Measurements from ENCODE around the gene OSBPL8.

The OSBPL8 gene

DNA sequence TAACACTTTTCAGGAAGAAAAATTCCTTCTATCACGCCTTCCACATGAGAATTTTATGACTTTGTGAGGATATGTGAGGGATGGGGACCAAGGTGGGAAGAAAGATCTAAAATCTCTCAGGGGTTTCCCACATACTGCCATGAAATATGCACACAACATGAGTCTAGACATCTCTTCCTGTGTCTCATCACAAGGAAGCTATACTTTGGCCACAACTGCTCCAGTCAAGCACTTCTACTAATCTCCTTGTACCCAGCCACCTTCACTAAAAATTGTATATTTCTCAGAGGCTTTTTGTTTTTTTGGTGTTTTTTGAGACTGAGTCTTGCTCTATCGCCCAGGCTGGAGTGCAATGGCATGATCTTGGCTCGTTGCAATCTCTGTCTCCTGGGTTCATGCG, 3.2 kb downstream of the OSBPL8 start:
- DNase-seq (ENCODE audit: low read depth in 2 of 2): no peak

DNA sequence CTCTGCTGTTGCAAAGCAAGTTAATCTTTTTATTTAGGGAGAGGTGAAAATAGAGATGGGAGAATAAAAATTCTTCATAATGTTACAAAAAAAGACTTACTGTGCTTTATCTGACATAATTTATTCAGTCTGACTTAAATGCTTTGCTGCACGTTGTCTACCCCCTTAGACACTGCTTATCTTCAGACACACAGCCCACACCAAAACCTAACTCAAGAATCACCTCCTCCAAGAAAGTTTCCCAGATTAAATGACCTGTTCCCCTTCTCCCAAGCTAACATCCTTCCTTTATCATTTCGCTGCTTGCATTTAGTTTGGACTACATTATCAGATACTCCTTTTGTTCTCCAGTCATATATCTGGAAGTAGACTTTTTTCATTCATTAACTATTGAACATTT, 3.8 kb downstream of the OSBPL8 start:
- DNase-seq (ENCODE audit: low read depth in 2 of 2): no peak

DNA sequence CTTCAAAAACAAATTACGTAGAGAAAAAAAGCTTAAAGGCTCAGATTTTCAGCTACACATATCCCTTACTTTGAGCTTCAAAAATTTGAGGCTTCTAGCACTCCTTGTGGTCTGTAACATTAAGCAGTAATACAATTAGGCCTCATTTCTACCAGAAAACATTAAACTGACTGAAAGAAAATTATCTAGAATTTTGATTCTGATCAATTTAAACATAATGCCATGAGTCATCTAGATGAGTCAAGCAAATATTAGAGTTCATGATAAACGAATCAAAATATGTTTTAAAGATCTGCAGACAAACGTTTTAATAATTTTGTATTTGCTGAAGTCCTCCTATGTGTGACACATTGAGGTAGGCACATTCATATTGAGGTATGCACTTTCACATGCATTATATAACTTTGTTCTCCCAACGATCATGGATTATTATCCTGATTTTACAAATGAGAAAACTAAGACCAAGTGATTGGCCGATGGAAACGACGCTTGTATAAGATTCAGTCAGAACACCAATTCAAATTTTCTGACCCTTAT, 4.3 kb downstream of the OSBPL8 start:
- no peak for DNase-seq (ENCODE audit: low read depth in 2 of 2)

DNA sequence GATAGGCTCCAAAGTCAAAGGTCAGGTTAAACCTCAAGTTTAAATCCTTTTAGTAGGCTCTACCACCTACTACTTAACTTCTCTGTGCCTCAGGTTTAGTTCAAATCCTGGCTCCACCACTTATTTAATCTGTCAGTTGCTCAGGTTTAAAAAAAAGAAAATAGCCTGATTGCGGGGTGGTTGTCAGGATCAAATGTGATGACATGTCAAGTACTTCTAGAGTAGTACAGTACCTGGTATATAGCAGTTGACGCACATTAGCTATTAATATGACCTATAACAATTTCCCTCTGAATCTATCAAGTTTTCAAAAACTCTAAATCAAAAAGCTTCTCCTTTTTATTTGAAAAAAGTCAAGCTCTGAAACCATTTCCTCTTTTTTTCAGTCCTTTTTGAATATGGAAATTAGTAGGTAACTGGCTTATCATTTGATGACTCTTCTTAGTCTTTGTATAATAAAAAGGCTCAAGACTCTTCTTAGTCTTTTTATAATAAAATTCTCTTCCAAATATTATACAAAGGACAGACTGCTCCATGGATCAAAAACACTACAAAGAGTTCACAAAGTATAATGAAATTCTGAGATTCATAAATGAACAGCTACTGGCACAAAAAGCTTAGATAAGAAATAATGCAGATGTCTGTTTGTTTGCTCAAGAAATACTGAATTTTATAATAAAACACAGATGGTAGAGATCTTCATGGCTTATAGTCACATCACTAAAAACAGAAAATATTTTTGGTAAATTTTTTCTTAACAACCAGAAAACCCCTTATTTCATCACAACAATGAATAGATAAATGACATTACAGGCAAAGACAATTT, 5.0 kb downstream of the OSBPL8 start:
- no peak for DNase-seq (ENCODE audit: low read depth in 2 of 2)

DNA sequence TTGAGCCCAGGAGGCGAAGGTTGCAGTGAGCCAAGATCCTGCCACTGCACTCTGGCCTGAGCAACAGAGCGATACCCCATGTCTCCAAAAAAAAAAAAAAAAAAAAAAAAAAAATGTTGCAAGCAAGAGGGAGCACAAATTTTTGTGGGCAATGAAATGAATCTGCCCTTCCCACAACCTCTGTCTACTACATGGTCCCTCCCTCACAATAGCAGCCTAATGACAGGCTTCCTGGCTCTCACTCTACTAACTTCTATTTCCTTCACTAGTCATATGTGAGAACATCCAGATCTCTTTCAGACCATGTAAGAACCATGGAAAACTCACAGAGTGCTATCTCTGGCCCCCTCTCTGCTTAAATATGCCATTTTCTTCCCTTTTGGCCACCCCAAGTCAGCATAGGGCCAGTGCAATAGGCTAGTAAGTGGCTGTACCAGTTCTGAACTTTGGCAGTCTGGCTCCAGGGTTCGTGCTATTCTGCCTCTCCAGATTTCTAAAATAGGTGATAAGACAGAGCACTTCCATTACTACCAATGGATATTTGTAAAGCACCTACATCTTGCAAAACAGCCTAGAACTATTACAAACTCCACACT, 7.1 kb downstream of the OSBPL8 start:
- DNase-seq (ENCODE audit: low read depth in 2 of 2): no peak

DNA sequence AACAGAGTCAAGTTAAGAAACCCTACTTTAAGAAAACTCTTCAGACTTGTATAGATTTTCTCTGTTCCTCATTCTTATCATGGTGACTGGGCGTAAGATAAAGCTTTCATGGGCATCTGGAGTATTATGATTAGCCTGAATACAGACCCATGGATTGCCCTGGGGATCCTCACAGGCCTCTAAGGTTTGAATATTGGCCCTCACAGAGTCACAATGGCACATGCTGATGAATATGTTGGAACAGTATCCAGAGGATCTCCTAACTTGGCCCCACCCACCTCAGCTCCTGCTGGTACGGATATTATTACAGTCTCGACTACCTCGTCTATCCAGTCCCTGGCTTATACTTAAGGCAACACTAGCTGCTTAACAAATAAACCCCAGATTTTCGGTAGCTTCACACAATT, 8.1 kb downstream of the OSBPL8 start:
- no peak for DNase-seq (ENCODE audit: low read depth in 2 of 2)

DNA sequence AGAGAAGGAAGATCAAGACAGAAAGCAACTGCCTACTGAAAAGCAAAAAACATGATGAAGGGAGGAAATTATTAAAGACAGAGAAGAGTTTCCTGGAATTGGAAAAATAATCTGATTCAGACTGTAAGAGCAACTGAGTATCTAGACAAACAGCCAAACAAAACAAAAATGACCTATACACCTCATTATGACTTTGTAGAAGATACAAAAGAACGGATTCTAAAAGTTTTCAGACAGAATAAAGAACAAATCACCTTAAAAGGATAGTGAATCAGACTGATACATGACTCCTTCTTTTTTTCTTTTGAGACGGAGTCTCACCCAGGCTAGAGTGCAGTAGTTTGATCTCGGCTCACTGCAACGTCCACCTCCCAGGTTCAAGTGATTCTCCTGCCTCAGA, 10.4 kb downstream of the OSBPL8 start:
- no peak for DNase-seq (ENCODE audit: low read depth in 2 of 2)

DNA sequence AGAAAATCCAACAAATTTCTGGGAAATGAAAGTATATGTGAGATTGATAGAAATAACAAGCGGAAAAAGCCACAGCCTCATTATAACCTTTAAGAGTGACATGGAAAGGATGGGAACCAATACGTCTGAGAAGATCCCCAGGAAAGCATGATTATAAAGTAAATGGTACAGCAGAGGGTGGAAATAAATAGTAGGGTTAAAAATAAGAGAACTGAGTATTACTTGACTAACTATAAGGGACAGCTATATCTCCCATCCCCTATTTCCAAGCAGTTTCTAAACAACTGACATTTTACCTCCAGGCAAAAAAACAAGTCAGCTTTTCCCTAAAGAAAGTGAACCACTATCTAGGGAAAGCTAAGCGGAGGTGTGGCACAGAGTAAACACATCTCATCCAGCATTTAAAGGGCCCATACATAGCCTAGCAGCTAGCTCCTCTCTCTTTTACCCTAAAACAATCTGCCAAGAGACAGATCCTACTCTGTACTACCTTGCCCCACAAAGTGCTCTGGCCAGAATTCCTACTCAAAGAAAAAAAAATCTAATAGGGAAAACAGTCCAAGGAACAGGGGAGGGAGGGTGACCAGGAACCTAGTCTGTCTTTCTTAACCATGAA, 11.2 kb downstream of the OSBPL8 start:
- no peak for DNase-seq (ENCODE audit: low read depth in 2 of 2)

DNA sequence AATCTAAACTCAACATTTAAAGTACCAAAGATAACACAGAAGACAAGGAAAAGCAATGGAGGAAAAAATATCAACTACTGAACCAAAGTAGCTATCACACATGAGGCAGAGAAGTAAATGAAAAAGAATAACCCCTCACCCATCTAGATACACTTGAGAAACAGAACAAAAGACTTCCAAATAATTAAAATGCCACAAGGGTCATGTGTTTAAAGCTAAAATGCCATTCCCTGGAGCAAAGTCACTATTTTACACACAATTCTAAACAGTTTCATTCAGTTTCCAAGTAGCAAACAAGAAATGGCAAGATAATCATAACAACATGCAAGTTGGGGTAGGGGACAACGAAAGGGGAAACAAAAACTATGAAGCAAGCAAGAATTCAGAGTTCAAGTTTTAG, 12.0 kb downstream of the OSBPL8 start:
- DNase-seq (ENCODE audit: low read depth in 2 of 2): no peak

DNA sequence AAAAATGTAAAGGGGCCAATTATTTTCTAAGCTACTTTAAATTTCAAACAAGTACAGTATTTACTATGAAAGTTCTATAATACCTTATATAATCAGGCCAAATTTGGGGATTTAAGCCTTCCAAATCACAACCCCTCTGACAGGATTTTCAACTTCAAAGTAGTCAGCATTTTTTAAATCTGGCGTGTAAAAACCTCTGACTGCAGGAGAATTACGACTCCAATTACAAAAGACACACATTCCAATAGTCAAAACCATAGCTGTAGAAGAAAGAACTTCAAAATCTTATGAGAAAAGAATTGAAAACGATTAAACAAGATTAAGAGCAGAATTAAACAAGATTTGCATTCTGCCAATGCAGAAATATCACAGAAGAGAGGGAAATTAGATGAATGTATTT, 12.7 kb downstream of the OSBPL8 start:
- no peak for DNase-seq (ENCODE audit: low read depth in 2 of 2)

DNA sequence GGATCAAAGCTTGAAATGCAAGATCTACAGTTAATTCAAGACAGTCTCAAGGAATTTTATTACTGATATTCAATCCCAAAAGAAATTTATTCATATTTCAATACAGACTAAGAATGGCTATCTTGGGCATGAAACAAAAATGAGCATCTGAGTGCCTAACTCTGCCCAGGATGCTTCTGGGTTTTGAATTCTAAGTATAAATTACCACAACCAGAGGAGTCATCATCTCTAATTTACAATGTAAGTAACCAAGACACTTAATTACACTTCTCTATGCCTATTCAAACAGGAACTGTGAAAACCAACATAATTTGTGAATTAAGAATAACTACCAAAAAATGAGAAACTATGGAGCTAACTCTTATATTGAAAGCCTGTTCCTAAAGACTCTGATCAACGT, 14.1 kb downstream of the OSBPL8 start:
- no peak for DNase-seq (ENCODE audit: low read depth in 2 of 2)

DNA sequence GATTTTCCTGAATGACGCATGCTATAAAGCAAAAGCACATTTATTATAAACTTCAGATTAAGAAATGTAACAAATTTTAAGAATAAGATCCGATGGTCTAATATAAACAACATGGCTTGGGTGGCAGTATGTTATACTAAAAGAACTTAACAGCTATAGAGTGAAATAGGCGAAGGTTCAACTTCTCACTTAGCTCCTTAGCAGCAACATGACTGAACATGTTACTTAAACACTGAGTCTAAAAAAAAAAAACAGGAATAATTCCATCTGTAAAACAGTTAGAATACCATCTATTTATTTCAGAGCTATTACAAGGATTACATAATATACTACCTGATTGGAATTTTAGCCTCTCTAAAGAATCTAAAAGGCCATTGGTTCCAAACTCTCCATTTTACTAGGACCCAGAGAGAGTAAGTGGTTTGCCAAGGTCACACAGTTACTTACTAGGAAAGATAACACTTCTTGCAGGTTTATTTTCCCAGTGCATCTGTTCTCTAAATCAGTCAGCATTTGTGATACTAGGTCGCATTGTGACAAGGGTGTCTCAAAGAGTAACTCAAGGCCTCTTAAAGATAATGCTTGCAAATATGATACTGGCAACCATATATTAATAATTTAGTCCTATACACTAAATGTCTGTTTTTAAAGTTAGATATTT, 14.8 kb downstream of the OSBPL8 start:
- DNase-seq (ENCODE audit: low read depth in 2 of 2): no peak

DNA sequence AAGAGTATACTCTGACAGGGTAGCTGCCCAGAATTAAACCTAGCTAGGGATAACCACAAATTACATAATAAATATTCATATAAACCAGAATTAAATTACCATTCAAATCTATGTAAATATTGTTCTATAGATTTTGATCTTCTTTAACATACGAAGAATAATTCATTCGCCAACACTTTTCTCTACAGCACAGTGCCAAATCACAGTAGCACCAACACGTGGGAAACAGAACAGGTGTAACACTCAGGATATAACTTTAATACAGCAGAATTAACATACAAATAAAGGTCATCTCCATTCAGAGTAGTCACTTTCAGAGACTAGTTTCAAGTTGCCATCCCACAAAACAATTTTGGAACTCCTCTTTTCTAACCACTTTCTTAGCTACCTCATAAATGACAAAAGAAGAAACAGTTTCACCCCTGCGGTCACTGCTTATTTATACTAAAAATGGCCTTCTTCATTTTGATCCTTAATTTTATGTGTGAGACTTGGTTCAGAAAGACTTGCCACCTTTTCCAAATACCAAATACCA, 15.7 kb downstream of the OSBPL8 start:
- DNase-seq (ENCODE audit: low read depth in 2 of 2): no peak

DNA sequence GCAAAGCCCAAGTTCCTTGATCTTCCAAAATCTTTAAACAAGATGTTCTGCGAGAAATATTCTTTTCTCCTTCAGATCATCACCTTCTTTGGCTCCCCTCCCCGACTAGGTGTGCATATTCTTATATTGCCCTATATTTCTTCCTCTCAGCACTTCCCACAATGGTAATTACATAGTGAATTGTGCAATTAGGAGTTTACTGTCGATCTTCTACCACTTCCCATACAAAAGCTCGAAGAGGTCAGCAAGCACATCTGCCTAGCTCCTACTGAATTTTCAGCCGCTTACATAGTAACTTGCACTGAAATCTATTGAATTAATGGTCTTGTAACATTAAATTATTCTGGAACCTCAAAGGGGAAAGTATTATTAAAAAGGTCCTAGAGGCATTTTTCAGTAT, 16.7 kb downstream of the OSBPL8 start:
- no peak for DNase-seq (ENCODE audit: low read depth in 2 of 2)

DNA sequence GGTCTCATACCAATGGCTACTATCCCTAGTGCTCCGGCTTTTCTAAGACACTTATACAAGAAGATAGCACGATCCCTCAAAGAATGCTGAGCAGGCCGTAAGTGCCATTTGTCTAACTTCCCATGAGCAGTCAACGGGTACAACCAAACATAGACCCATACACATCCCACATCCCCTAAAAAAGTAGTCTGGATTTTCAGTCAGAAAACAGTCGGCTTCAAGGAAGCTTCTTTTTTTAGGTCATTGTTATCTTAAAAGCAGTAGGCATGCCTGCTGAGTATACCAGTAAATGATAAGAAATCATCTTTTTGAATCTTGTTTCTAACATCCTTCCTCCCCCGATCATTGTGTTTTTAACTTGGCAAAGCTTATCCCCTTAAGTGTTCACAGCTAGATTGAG, 19.8 kb downstream of the OSBPL8 start:
- no peak for DNase-seq (ENCODE audit: low read depth in 2 of 2)

DNA sequence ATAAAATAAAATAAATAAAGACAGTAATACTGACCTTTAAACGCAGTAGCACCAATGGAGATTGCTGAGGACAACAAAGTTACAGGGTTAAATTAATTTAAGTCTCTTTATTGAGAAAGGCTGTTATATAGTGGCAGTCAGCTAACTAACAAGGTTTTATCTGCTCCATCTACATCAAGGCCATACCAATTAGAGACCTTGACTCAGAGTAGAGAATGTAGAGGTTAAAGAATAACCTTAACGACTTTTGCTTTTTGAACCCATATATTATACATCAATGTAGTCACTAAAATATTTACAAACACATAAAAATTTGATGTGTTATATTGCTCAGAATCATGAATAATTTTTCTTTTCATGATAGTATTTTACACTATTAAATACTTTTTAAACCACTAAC, 21.6 kb downstream of the OSBPL8 start:
- DNase-seq (ENCODE audit: low read depth in 2 of 2): no peak

DNA sequence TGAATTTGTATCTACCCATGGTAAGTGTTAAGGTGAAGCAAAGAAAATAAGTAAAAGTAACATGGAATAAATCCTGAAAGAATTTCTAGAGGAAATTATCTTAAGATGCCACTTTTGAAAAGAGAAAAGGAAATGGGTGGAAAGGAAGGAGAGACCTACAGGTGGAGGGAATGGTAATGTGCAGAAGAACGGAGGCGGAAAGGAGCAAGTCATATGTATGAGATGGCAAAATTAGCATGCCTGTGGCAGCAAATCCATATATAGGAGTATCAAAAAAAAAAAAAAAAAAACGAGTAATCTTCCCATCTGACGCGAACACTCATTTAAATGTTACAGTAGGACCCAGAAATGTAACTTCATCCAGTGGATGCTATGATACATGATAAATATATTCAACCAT, 23.0 kb downstream of the OSBPL8 start:
- no peak for DNase-seq (ENCODE audit: low read depth in 2 of 2)

DNA sequence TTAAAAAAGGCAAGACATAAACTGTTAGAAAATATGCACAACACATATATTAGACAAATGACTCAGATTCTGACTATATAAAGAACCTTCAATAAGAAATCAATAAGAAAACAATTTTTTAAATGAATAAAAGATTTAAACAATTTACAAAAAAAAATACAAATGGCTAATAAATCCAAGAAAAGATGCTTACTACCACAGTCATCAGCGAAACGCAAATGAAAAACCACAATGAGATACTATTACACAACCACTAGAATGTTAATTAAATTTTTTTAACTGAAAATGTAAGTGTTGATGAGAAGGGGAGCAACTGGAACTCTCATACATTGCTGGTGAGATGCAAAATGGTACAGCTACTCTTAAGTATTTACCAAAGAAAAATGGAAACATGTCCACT, 24.4 kb downstream of the OSBPL8 start:
- no peak for DNase-seq (ENCODE audit: low read depth in 2 of 2)

DNA sequence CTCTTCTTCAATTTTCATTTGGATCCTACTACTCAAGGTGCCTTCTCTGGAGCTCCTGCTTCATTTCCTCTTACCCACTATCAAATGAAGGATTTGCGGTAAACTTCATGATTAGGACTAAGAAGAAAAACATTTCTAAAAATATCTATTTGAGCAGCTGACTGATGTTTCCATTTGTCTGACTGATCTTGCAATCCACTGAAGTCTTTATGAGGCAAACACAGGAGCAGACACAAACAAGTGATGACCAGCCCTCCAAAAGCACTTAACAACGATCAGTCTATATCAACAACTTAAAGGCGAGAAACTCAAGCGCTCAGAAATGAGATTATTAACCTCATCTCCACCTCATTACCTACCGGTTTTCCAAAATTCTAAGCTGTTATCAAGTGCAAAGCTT, 26.2 kb downstream of the OSBPL8 start:
- no peak for DNase-seq (ENCODE audit: low read depth in 2 of 2)

DNA sequence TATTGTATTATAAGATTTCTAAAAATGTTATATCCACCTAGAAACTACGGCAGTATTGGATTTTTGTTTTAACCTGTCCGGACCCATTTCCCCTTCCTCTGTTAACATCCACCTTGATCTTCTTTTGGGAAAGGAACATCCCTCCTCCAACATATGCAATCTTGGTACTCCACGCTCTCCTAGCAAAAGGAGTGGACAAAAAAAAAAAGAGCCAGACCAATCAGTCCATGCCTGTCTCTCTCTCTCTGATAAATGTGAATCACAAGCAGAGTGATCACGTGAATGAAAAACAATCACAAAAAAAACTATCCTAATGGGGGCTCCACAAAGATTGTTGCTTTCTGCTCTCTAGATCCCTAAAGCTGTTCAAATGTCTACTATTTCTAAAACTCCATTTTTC, 27.1 kb downstream of the OSBPL8 start:
- no peak for DNase-seq (ENCODE audit: low read depth in 2 of 2)

DNA sequence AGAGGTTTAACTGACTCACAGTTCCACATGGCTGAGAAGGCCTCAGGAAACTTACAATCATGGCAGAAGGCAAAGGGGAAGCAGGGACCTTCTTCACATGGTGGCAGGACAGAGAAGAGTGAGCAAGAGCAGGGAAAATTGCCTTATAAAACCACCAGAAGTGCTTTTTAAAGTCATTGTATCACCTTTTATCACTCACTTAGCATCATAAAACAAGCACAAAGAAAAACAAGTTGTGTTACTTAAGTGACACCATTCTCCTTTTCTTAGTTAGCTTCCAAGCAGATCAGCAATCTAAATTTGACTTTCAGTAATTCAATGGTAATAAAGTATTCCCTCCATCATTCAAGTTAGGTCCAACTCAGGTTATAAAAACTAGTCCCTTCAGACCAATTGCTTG, 28.5 kb downstream of the OSBPL8 start:
- DNase-seq (ENCODE audit: low read depth in 2 of 2): no peak

DNA sequence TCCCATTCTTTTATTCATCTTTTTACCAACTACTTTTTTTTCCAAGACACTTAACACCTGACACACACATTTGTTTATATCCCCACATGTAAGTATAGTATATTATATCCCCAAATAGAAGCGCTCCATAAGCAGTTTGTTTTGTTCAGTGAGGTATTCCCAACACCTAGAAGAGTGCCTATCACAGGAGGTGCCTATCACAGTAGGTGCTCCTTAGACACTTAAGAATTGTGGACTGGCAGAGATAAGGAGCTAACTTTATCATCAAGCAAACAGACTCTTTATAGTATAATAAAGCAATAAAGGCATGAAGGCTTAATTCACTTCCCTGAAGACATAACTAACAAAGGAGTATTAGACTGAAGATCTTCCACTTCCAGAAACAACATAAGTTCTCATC, 29.1 kb downstream of the OSBPL8 start:
- no peak for DNase-seq (ENCODE audit: low read depth in 2 of 2)
